ENCODE measurements around the gene CHST6.

DNA sequence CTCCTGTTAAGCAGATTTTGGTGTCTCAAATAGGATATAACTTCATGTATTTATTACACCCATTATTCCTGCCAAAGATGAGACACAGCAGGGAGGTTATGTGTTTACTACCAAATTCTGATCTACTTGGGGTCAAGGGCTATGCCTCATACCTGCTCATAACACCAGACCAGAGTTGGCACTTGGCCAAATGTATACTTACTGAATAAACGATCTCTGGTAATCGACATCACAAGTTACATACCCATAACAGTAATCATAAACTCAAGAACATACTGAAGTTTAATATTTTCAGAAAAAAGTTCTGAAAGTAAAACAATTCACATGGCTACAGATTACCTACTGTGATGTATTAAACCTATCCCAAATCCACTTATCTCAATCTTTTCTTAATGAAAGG lies 33.7 kb downstream of the CHST6 start:
- TF ChIP-seq FOXM1 (IDR thresholded peaks at IDR 0.05; ENCODE audit: low read depth, low read length) (no peak), TAF1 (IDR thresholded peaks at IDR 0.05; ENCODE audit: borderline replicate concordance, low read depth, low read length) (no peak), ZNF274 (IDR thresholded peaks at IDR 0.05; ENCODE audit: insufficient read depth, insufficient read length) (no peak), EP300 (IDR thresholded peaks at IDR 0.05; ENCODE audit: borderline replicate concordance in 1 of 2, control insufficient read depth in 1 of 2, low read depth in 2 of 2, low read length in 2 of 2) (no peak), GATAD2B (conservative IDR thresholded peaks at IDR 0.05; ENCODE audit: low read depth) (no peak), CREB1 (IDR thresholded peaks at IDR 0.05; ENCODE audit: low read depth) (no peak)

Measured in GM12878 (cell line).